H1 (cell line): ENCODE results near the gene HIPK2. TPM values are rescaled to one million over a fixed set of nuclear protein-coding genes. Genes with fewer than 3 reads are reported as not detected.

Experiments used
- CTCF ChIA-PET: fragments of 300-600 bp; sonication (Branson Sonifier 250); formaldehyde crosslinking; loops from one replicate; lab custom pipeline; 2021; ENCODE audit not compliant: partially characterized antibody; lab: Charles Lee
- POLR2A ChIA-PET: fragments of 300-600 bp; sonication (Branson Sonifier 250); formaldehyde crosslinking; loops from one replicate; lab custom pipeline; 2021; ENCODE audit warnings: inconsistent platforms; ENCODE audit not compliant: partially characterized antibody; lab: Charles Lee
- DNase-seq, 2 experiments: peaks; one replicate each; pipeline versions ENCODE4 v3.0.0 to v3.0.0-alpha.2; 2010 to 2022; ENCODE audit warnings: low spot score in 2 of 2, low read depth in 1 of 2, mixed read lengths in 1 of 2
- FAIRE-seq: peaks from 2 replicates; lab custom pipeline; 2011; peaks lifted over from hg19 to GRCh38; lab: Jason Lieb, UNC
- H2AFZ ChIP-seq: 2 replicates; pipeline ENCODE4 v1.8.1; 2012; ENCODE audit warnings: low read length, inconsistent platforms
- H2AK5ac ChIP-seq: 2 replicates; pipeline ENCODE4 v1.6.1; 2013; ENCODE audit warnings: low read depth, low read length
- H2BK120ac ChIP-seq: replicated peaks from 2 replicates; pipeline ENCODE3; 2013; ENCODE audit warnings: low read depth, low read length, inconsistent platforms
- H2BK12ac ChIP-seq: 2 replicates; pipeline ENCODE4 v1.6.1; 2013; ENCODE audit warnings: low read depth, low read length
- H2BK15ac ChIP-seq: 2 replicates; pipeline ENCODE4 v1.6.1; 2013; ENCODE audit warnings: low read length
- H2BK20ac ChIP-seq: 2 replicates; pipeline ENCODE4 v1.6.1; 2013; ENCODE audit warnings: low read length
- H2BK5ac ChIP-seq: 2 replicates; pipeline ENCODE4 v1.6.1; 2013; ENCODE audit warnings: low read depth, low read length
- H3K14ac ChIP-seq: 2 replicates; pipeline ENCODE4 v1.6.1; 2013; ENCODE audit warnings: inconsistent platforms; ENCODE audit not compliant: insufficient read length
- H3K18ac ChIP-seq: 2 replicates; pipeline ENCODE4 v1.6.1; 2013; ENCODE audit warnings: low read length; ENCODE audit errors: extremely low read depth
- H3K23ac ChIP-seq: 2 replicates; pipeline ENCODE4 v1.6.1; 2013; ENCODE audit warnings: inconsistent platforms; ENCODE audit not compliant: insufficient read length
- H3K23me2 ChIP-seq: 2 replicates; pipeline ENCODE4 v1.6.1; 2013; ENCODE audit warnings: low read depth, low read length
- H3K27ac ChIP-seq: 2 replicates; pipeline ENCODE4 v1.6.1; 2011; ENCODE audit warnings: low read depth, low read length, inconsistent platforms
- H3K27me3 ChIP-seq, 4 experiments: replicated peaks in 1 of 4; 1 replicate in 1 of 4; 2 replicates in 3 of 4; pipeline versions ENCODE4 v1.6.1 to v1.8.1; 2011 to 2013; ENCODE audit warnings: low read length in 3 of 4, mild to moderate bottlenecking in 3 of 4, inconsistent platforms in 2 of 4, mixed read lengths in 2 of 4, moderate library complexity in 1 of 4; ENCODE audit not compliant: control insufficient read depth in 3 of 4, insufficient read depth in 3 of 4; ENCODE audit errors: extremely low read depth in 1 of 4
- H3K36me3 ChIP-seq, 4 experiments: 2 replicates each; pipeline versions ENCODE4 v1.6.1 to v1.8.1; 2011 to 2013; ENCODE audit warnings: mild to moderate bottlenecking in 4 of 4, low read length in 3 of 4, moderate library complexity in 2 of 4, control low read depth in 1 of 4, inconsistent platforms in 1 of 4; ENCODE audit not compliant: insufficient read depth in 4 of 4, control insufficient read depth in 2 of 4
- H3K4ac ChIP-seq: replicated peaks from 2 replicates; pipeline ENCODE3; 2013; ENCODE audit warnings: low read length, low read depth, mixed read lengths, inconsistent platforms; ENCODE audit not compliant: insufficient read length
- H3K4me1 ChIP-seq, 4 experiments: replicated peaks in 1 of 4; 1 replicate in 1 of 4; 2 replicates in 3 of 4; pipeline versions ENCODE4 v1.6.1 to v1.8.1; 2011 to 2013; ENCODE audit warnings: low read length in 3 of 4, inconsistent platforms in 2 of 4, mixed read lengths in 1 of 4; ENCODE audit not compliant: insufficient read depth in 4 of 4, control insufficient read depth in 3 of 4
- H3K4me2 ChIP-seq, 2 experiments: 2 replicates each; pipeline versions ENCODE4 v1.6.1 to v1.8.1; 2011 to 2013; ENCODE audit warnings: low read depth in 2 of 2, low read length in 2 of 2, control low read depth in 1 of 2, inconsistent platforms in 1 of 2, mild to moderate bottlenecking in 1 of 2; ENCODE audit not compliant: insufficient read depth in 1 of 2
- H3K4me3 ChIP-seq, 4 experiments: fragments of 200-600, 300-600 bp in 1 of 4; sonication (generic), shearing (Covaris generic), sonication (Bioruptor Twin) in 1 of 4; 2 replicates each; pipeline versions ENCODE4 v1.5.1 to v1.8.1; 2011 to 2016; ENCODE audit warnings: low read length in 4 of 4, low read depth in 3 of 4, control low read depth in 2 of 4, inconsistent platforms in 2 of 4, mild to moderate bottlenecking in 2 of 4, mixed read lengths in 1 of 4, moderate library complexity in 1 of 4; ENCODE audit not compliant: insufficient read depth in 2 of 4; ENCODE audit errors: extremely low read depth in 1 of 4
- H3K56ac ChIP-seq: replicated peaks from 2 replicates; pipeline ENCODE3; 2013; ENCODE audit warnings: low read depth, mild to moderate bottlenecking, mixed read lengths, low read length, inconsistent platforms; ENCODE audit not compliant: insufficient read length
- H3K79me1 ChIP-seq: 2 replicates; pipeline ENCODE4 v1.6.1; 2013; ENCODE audit warnings: low read depth, low read length, control low read depth
- H3K79me2 ChIP-seq, 2 experiments: 2 replicates each; pipeline versions ENCODE4 v1.6.1 to v1.8.1; 2012 to 2013; ENCODE audit warnings: low read length in 2 of 2, mild to moderate bottlenecking in 2 of 2, inconsistent platforms in 1 of 2; ENCODE audit not compliant: insufficient read depth in 2 of 2, control insufficient read depth in 1 of 2
- H3K9ac ChIP-seq, 4 experiments: replicated peaks in 1 of 4; 1 replicate in 1 of 4; 2 replicates in 3 of 4; pipeline versions ENCODE4 v1.6.1 to v1.8.1; 2011 to 2013; ENCODE audit warnings: low read depth in 3 of 4, low read length in 3 of 4, control low read depth in 2 of 4, mild to moderate bottlenecking in 2 of 4, moderate library complexity in 2 of 4, inconsistent platforms in 1 of 4; ENCODE audit errors: extremely low read depth in 1 of 4
- H3K9me3 ChIP-seq, 2 experiments: 2 replicates each; pipeline versions ENCODE4 v1.6.1 to v1.8.1; 2012 to 2013; ENCODE audit warnings: mild to moderate bottlenecking in 2 of 2, moderate library complexity in 2 of 2, control low read depth in 1 of 2, inconsistent platforms in 1 of 2, low read depth in 1 of 2, low read length in 1 of 2, mixed read lengths in 1 of 2; ENCODE audit not compliant: insufficient read depth in 2 of 2
- H4K20me1 ChIP-seq, 2 experiments: replicated peaks in 1 of 2; 2 replicates each; pipeline versions ENCODE3 to v1.8.1; 2011 to 2013; ENCODE audit warnings: inconsistent platforms in 2 of 2, low read length in 2 of 2, mild to moderate bottlenecking in 1 of 2; ENCODE audit not compliant: insufficient read depth in 2 of 2, control insufficient read depth in 1 of 2
- H4K5ac ChIP-seq: 2 replicates; pipeline ENCODE4 v1.6.1; 2013; ENCODE audit warnings: low read length, low read depth, mixed read lengths, inconsistent platforms; ENCODE audit not compliant: insufficient read length
- H4K8ac ChIP-seq: 2 replicates; pipeline ENCODE4 v1.8.0; 2013; ENCODE audit warnings: mild to moderate bottlenecking, moderate library complexity, low read length, inconsistent platforms; ENCODE audit not compliant: insufficient read depth; ENCODE audit errors: extremely low read depth
- H4K91ac ChIP-seq: replicated peaks from 2 replicates; pipeline ENCODE3; 2013; ENCODE audit warnings: low read length, mixed read lengths, inconsistent platforms; ENCODE audit not compliant: insufficient read length
- JUN ChIP-seq: IDR thresholded peaks from 2 replicates; pipeline ENCODE4 v1.6.1; 2011; ENCODE audit warnings: low read depth, mild to moderate bottlenecking, improper control_type of control experiment, low read length
- KDM1A ChIP-seq: fragments of 200-600, 300-600 bp; sonication (generic); IDR thresholded peaks from 2 replicates; pipeline ENCODE4 v1.7.1; 2016; ENCODE audit warnings: mild to moderate bottlenecking, low read length, borderline replicate concordance
- RFX5 ChIP-seq: IDR thresholded peaks from 2 replicates; pipeline ENCODE4 v1.6.1; 2011; ENCODE audit warnings: low read depth, low read length, improper control_type of control experiment, borderline replicate concordance
- SIN3A ChIP-seq, 2 experiments: IDR thresholded peaks in 1 of 2; conservative IDR thresholded peaks in 1 of 2; 2 replicates each; pipeline ENCODE4 v1.6.1; 2011 to 2012; ENCODE audit warnings: low read length in 2 of 2, improper control_type of control experiment in 1 of 2, low read depth in 1 of 2, mild to moderate bottlenecking in 1 of 2
- SUZ12 ChIP-seq: fragments of 200-600 bp; sonication (generic); IDR thresholded peaks from 2 replicates; pipeline ENCODE4 v1.6.1; 2012; ENCODE audit warnings: mild to moderate bottlenecking, inconsistent platforms, low read length, moderate library complexity, mixed read lengths
- WGBS, 2 experiments: shearing (Covaris generic) in 1 of 2; methylation state at CpG; one replicate each; pipeline versions ENCODE4 v1.1.6 to v1.1.7; 2013 to 2015; ENCODE audit warnings: low lambda C conversion rate in 2 of 2, mixed read lengths in 2 of 2, inconsistent platforms in 1 of 2, low coverage in 1 of 2, missing lambda C conversion rate in 1 of 2; ENCODE audit not compliant: insufficient replicate concordance in 2 of 2, insufficient coverage in 1 of 2, insufficient read length in 1 of 2; ENCODE audit errors: extremely low coverage in 1 of 2, missing lambda C conversion rate in 1 of 2; 5-methylcytosine and 5-hydroxymethylcytosine counted together
- polyA plus RNA-seq, 7 experiments: library from polyadenylated mRNA; depleted of rRNA in 3 of 7; stranded (reverse) in 5 of 7; unstranded in 2 of 7; fragments of >200 nt in 5 of 7; fragments of 200-250 nt in 2 of 7; gene quantifications; 1 replicate in 5 of 7; 2 replicates in 1 of 7; 4 replicates in 1 of 7; pipeline versions ENCODE4 v1.2.1 to v1.2.3, GENCODE V29; 2011 to 2013; ENCODE audit warnings: missing spikeins in 2 of 7, mixed read lengths in 2 of 7
- total RNA-seq: library from RNA; stranded (reverse); fragmentation: NEBNext Ultra II Directional; extraction: Animal tissue kit (Norgen Biotek cat#: 25700); gene quantifications from 2 replicates; pipeline ENCODE4 v1.2.1, GENCODE V29; 2021

Gene HIPK2
- total and polyA plus RNA-seq, 2 of the 8 experiments (the other 6 are each of a cell fraction or from before 2014, with no cell fraction given): 8.3 to 24.3 TPM

DNA sequence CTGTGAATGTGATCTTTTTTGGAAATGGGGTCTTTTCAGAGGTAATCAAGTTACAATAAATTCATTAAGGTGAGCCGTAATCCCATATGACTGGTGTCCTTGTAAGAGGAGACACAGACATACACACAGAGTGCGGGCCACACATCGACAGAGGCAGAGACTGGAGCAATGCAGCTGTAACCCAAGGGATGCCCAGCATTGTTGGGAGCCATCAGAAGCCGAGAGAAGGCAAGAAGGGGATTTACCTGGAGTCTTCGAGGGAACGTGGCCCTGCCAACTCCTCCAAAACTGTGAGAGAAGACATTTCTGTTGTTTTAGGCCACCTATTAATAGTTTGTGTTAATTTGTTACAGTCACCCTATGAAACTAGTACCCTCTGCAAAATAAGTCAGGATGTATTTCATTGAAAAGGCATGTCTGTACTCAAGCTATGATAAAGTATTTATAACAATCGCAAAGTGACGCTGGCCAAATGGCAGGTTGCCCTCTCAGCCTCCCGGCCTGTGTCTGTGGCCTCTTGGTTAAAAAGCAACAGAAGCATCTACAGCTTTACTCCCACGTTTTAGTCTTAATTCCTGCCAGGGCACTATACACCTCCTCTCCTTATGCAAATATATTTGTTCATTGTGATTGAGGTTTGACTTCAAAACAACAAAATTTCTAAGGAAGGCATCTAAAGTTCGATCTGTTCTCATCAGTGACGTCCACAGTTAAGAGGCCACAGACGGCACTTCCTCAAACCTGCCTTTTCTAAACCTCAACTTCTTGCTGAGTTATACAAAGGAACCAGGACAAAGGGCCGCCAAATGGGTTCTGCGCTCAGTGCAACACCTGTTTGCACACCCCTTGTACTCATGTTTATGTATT lies 46.8 kb downstream of the HIPK2 start:
- Histone ChIP-seq H2AFZ (no peak overlapping the region), H4K91ac (peak overlapping the region; percentile 34), H4K8ac (no peak overlapping the region), H3K4ac (no peak overlapping the region), H3K4me1 (peaks cover 0 to 3% (median under 1%) of the 10 kb centered on the region in 4 experiments; a peak in 2 of 7 replicates), H3K23me2 (no peaks in the 10 kb centered on the region), H3K23ac (no peak overlapping the region), H3K79me1 (no peaks in the 10 kb centered on the region), H2BK15ac (no peak overlapping the region), H3K56ac (no peak overlapping the region), H3K79me2 (0 out of 4 replicates have a peak, but pooled peaks cover 0 to 5% of the 10 kb centered on the region in 2 experiments), H4K20me1 (no peaks in the 10 kb centered on the region), H2BK12ac (no peak overlapping the region), H3K36me3 (no peaks in the 10 kb centered on the region), H3K4me2 (no peak overlapping the region), H2BK120ac (no peak overlapping the region), H3K18ac (no peak overlapping the region), H3K27me3 (no peaks in the 10 kb centered on the region), H3K27ac (no peak overlapping the region), H3K4me3 (no peak overlapping the region), H2BK20ac (no peak overlapping the region), H3K9me3 (no peaks in the 10 kb centered on the region), H2AK5ac (no peak overlapping the region), H3K9ac (no peak overlapping the region), H2BK5ac (no peak overlapping the region), H4K5ac (no peak overlapping the region), H3K14ac (no peak overlapping the region)
- ChIA-PET POLR2A (no interaction called here), CTCF (interaction anchor here (0.6 to 1.3 kb wide), 2 partner anchors 272 to 807 kb away, joined by 3 to 4 read pairs; no protein-coding TSS in a partner anchor)
- FAIRE-seq: no peak
- TF ChIP-seq KDM1A: no peak
- no peak for TF ChIP-seq SUZ12
- no peak for TF ChIP-seq SIN3A (conservative IDR thresholded peaks at IDR 0.05 in 1 of 2, IDR thresholded peaks at IDR 0.05 in 1 of 2; ENCODE audit: low read depth in 1 of 2, low read length in 2 of 2)
- no peak for TF ChIP-seq JUN
- no peak for TF ChIP-seq RFX5
- WGBS, 2 experiments: 88% methylated on average over 15 of the region's 15 CpGs; no CpG with 5 or more reads in 1 of the 2 experiments
- no peak for DNase-seq
